ENCODE results near the gene RMND5B.

GRCh38 chr5:178113841-178114324, 16.9 kb upstream of the RMND5B start:
- TF ChIP-seq, protein P1, sequence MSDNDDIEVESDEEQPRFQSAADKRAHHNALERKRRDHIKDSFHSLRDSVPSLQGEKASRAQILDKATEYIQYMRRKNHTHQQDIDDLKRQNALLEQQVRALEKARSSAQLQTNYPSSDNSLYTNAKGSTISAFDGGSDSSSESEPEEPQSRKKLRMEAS (IDR thresholded peaks at IDR 0.05; ENCODE audit: low read depth, low read length): no peak
- TF ChIP-seq, protein P2, sequence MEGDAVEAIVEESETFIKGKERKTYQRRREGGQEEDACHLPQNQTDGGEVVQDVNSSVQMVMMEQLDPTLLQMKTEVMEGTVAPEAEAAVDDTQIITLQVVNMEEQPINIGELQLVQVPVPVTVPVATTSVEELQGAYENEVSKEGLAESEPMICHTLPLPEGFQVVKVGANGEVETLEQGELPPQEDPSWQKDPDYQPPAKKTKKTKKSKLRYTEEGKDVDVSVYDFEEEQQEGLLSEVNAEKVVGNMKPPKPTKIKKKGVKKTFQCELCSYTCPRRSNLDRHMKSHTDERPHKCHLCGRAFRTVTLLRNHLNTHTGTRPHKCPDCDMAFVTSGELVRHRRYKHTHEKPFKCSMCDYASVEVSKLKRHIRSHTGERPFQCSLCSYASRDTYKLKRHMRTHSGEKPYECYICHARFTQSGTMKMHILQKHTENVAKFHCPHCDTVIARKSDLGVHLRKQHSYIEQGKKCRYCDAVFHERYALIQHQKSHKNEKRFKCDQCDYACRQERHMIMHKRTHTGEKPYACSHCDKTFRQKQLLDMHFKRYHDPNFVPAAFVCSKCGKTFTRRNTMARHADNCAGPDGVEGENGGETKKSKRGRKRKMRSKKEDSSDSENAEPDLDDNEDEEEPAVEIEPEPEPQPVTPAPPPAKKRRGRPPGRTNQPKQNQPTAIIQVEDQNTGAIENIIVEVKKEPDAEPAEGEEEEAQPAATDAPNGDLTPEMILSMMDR (IDR thresholded peaks at IDR 0.05; ENCODE audit: low read depth, low read length): no peak
- TF ChIP-seq POLR2A (IDR thresholded peaks at IDR 0.05; ENCODE audit: extremely low read depth, insufficient read length): no peak
- TF ChIP-seq MYC (IDR thresholded peaks at IDR 0.05; ENCODE audit: low read depth, low read length): no peak
